MV-4-11 (cell line): ENCODE results near the gene ADAMTS17.

Source experiments
- DNase-seq: peaks from one replicate; lab custom pipeline; 2025; lab: John Stamatoyannopoulos, UW

ADAMTS17 gene

DNA sequence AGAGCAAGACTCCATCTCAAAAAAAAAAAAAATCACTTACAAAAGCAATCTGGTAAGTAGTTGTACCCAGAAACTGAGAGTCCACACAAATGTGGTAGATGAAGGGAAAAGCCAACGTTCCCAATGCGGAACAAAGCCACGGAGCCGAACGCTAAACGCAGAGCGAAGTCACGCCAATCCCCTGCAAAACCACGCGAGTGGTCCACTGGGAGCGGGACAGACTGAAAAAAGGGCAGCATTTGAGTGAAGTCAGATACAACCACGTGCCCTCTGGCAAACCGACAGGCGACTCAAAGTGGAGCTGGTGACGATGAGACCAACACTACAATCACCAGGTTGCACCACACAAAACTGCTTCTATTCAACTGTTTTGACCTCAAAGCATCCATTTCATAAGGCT lies 362.4 kb downstream of the ADAMTS17 start:
- no peak for DNase-seq

GRCh38 chr15:99978426-99978825 lies 363.3 kb downstream of the ADAMTS17 start:
- no peak for DNase-seq

GRCh38 chr15:99977929-99978328 lies 363.8 kb downstream of the ADAMTS17 start:
- no peak for DNase-seq

GRCh38 chr15:99976811-99977271 lies 364.9 kb downstream of the ADAMTS17 start:
- DNase-seq = peak; percentile 65

DNA sequence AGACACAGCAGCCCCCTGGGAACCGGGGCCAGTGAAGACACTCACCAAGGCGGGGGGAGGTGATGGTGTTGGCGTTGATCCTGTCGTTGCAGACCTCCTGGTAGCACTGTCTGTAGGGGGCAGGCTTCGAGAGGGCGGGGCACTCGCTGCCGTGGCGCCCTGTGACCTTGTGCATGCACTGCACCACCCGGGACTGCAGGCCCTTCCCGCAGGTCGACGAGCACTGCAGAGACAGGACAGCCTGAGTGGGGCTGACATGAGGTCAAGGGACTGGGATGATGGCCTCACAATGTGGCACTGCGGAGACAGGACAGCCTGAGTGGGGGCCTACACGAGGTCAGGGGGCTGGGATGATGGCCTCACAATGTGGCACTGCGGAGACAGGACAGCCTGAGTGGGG lies 365.8 kb downstream of the ADAMTS17 start:
- no peak for DNase-seq

- DNase-seq = no peak
Observed at GRCh38 chr15:99974246-99974645, 367.5 kb downstream of the ADAMTS17 start.

DNA sequence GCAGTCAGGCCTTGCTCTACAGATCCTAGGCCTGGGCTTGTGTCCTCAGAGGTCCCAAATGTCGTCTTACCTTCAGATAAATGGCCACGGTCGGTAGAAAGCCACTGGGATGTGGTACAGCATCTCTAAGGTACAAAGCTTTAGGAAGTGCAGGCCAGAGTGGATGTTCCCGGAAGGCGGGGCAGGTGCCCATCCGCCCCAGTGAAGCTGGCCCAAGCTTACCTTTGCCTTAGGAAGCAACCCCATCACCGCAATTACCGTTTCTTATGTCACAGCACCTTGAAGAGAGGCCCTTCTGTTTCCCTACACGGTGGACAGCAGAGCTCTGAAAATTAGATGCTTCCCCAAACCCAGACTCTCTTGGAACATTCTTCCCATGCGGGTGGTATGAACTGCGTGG lies 368.4 kb downstream of the ADAMTS17 start:
- no peak for DNase-seq

DNA sequence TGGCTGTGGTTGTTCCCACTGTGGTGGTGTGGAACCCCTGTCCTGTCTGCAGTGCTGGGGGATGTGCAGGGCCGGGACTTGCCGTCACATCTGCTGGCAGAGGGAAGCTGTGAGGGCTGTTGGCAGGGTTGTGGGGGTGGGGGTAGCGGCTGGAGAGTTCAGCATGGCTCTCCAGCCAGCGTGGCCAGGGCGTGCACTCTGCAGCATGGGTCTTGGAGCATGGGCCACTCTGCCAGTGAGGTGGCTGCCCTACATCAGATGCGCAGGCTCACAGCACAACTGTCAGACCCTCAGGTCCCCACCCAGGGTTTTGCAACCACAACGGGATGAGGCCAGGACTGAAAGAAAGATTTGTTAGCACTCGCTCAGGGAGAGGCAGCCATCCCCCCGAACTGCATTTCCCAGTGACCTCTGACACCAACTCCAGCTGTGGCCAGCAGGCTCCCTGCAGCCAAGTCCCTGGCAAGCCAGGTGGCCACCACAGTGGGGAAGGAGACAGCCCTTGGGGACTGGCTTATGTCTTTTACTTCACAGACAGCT lies 370.8 kb downstream of the ADAMTS17 start:
- no peak for DNase-seq

DNA sequence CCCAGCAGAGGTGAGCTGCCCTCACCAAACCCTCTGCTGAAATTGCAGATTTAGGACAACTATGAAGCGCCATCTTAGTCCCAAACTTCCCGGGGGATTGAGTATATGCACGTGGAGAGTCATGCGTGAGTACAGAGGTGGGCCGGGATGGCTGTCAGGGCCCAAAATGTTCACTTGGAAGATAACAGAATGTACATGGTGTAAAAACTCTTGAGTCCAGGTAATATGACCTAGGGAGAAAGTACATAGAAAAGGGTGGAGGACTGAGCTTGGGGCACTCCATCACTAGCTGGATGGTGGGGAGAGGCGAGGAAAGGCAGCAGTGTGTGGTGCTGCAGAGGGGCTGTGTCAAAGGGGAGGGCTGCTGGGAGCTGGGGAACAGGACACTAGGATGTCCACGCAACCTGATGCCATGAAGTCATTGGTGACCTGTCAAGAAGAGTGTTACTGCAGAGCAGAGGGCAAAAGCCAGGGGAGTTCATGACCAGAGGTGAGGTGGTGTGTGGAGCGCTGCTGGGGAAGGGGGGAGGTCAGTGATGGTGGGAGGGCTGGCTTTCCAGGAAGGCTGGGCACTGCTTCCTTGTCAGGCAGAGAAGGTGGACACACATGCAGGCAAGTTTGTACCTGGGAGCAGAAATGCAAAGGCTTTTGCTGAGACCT lies 372.4 kb downstream of the ADAMTS17 start:
- no peak for DNase-seq

GRCh38 chr15:99967841-99968371 lies 373.9 kb downstream of the ADAMTS17 start:
- no peak for DNase-seq

DNA sequence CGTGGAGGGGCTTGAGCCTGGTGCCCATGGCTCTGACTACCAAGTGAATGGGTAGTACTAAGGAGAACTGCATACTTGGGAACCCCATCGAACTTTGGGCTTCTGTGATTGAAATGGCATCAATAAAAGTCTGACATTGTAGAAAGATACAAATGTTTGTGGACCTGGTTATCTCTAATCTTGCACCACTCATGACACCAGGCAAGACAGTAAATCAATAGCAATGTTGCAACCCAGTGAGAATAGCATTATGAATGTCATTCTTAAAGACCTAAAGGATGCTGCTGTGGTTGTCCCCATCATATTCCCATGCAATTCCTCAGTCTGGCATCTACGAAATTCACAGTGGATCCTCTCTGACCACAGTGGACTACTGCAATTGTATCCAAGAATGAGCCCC lies 375.0 kb downstream of the ADAMTS17 start:
- DNase-seq = no peak

DNA sequence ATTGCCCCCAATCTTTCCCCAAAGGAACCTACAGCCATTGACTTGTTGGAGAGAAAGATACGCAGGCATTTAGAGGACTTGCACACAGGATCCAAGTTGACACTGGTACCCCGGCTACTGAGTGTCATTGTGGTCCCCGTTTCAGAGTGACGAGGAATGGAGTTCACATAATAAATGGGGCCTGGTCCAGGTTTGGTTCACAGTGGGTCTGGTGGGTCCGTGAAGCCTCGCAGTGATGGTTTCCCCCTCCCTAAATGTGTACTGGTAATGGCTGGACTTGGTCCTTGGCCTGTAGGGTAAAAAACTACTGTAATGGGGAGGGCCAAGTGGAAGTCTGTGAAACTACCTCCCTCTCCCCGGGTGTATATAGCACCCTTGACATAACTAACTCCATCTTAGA lies 376.4 kb downstream of the ADAMTS17 start:
- DNase-seq = no peak

- DNase-seq = no peak
Observed at GRCh38 chr15:99963976-99964375, 377.8 kb downstream of the ADAMTS17 start.

DNA sequence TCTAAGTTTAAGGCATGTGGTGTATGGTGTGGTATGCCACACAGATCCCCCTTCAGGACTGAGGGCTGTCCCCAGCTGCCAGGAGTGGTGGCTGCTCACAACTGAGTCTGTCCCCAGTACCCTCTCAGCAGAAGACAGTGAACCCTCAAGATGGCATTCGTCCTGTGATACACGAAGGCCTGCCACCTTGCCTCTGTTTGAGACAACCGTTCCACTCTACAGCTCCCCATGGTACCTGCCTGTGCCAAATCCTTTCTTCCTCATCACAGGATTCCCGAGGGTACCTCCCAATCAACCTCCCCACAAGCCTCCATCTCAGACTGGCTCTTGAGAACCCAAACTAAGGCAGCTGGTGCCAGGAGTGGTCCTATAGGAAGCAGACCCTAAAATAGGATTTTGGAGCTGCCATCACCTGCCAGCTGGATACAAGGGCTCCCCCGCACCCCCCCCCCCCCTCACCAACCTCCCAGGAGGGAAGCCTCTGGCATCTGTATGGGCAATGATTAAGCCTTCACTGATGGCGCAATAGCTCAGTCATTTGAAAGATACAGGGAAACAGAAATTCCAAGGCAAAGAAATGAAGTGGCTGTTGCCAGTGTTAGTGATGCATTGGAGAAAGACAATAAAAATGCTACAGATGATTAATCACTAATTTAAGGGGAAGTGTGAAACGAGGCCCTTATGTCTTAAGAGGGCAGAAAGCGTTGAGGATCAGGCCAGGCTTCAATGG lies 378.5 kb downstream of the ADAMTS17 start:
- DNase-seq = peak; percentile 68

DNA sequence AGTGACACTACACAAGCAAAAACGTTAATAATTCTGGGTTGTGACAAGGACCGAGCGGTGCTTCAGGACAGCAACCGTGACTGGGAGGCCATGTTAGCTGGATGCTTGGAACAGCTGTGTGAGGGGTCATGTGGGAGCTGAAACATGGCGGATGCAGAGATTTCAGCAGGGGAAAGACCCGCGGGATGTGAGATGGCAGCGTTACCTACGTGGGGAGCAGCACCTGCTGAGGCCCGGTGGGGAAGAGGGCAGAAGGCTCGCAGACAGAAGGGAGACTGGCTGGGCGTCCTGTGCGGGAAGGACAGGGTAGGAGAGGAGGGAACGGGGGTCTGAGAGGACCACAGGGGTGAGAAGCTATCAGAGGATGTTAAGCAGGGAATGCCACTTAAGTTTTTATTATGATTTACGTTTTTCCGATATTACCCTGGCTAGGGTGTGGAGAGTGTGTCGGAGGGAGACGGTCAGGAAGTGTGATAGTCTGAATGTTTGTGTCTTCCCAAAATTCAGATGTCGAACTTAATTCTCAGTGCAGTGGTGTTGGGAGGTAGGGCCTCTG lies 379.7 kb downstream of the ADAMTS17 start:
- no peak for DNase-seq

DNA sequence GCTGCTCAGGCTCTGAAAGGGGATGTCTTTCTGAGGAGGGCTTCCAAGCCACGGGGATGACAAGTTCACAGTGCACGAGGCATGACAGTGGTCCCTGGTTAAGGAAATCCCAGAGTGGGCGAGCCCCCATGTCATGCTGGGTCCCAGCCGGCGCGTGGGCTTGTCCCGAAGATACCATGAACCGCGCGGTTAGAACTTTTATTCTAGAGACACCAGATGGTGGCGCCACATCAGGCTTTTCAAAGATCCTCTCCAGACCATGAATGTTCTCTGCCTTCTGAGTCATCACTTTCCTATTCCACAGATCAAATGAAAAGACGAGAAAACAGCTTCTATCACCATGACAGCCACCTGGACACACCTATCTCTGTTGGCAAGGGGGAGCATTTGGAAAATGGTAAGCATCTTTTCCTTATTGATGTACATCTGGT lies 380.7 kb downstream of the ADAMTS17 start:
- DNase-seq = peak; percentile 40

- DNase-seq = no peak
Observed at GRCh38 chr15:99959326-99959725, 382.4 kb downstream of the ADAMTS17 start.

- no peak for DNase-seq
Observed at GRCh38 chr15:99958426-99959097, 383.2 kb downstream of the ADAMTS17 start.

DNA sequence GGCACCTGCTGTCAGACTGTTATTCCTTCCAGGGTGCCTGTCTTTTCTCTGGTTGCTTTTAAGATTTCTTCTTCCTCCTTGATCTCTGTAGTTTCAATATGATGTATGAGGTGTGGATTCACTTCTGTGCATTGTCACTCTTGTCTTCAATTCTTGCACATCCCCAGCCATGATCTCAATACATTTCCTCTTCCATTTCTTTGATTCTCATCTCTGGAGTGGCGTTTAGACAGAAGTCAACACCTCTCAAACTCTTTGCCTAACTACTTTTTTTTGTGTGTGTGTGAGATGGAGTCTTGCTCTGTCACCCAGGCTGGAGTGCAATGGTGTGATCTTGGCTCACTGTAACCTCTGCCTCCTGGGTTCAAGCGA lies 384.1 kb downstream of the ADAMTS17 start:
- peak; percentile 1 for DNase-seq

- DNase-seq = no peak
Observed at GRCh38 chr15:99956820-99957641, 384.7 kb downstream of the ADAMTS17 start.

- no peak for DNase-seq
Observed at GRCh38 chr15:99956022-99956775, 385.6 kb downstream of the ADAMTS17 start.
